H7 (cell line): Measurements from ENCODE around the gene ARMH3. TPM values are rescaled to one million over a fixed set of nuclear protein-coding genes. Genes with fewer than 3 reads are reported as not detected.

Source experiments
- DNase-seq: peaks from one replicate; pipeline ENCODE4 v3.0.0; 2012
- H3K27me3 ChIP-seq: 2 replicates; pipeline ENCODE4 v1.6.0; 2011; ENCODE audit warnings: mild to moderate bottlenecking, low read length; ENCODE audit not compliant: control insufficient read depth, insufficient read depth
- H3K36me3 ChIP-seq: replicated peaks from 2 replicates; pipeline ENCODE4 v1.5.1; 2011; ENCODE audit warnings: low read length; ENCODE audit not compliant: control insufficient read depth, insufficient read depth
- H3K4me3 ChIP-seq: 2 replicates; pipeline ENCODE4 v1.5.1; 2011; ENCODE audit warnings: low read depth, mild to moderate bottlenecking, control low read depth, low read length, moderate library complexity; ENCODE audit not compliant: insufficient read depth
- total RNA-seq: library from RNA; depleted of rRNA; stranded (reverse); fragments of >200 nt; shearing (Covaris generic); gene quantifications from 2 replicates; pipeline ENCODE4 v1.2.3, GENCODE V29; 2014; rRNA removed

The ARMH3 gene
- total RNA-seq, 1 experiment from 2014 or later = 4.4 TPM

GRCh38 chr10:101797403-101798059, 258.4 kb downstream of the ARMH3 start:
- no peak for DNase-seq
- no peak overlapping the region for H3K4me3 ChIP-seq
- H3K27me3 ChIP-seq = no peaks in the 10 kb centered on the region
- H3K36me3 ChIP-seq = peaks cover 39% of the 10 kb centered on the region

Other genes starting within 250 kb of the ARMH3 start
- 56.3 and 96.7 TPM in 2 replicates for gene OGA, start 237.7 kb downstream of the ARMH3 start, total RNA-seq
- 2.3 and 5.9 TPM in 2 replicates for gene KCNIP2, start 212.4 kb downstream of the ARMH3 start, total RNA-seq
- gene HPS6, start 9.2 kb upstream of the ARMH3 start, total RNA-seq = 28.6 and 31.1 TPM in 2 replicates
- gene LDB1, start 64.2 kb upstream of the ARMH3 start, total RNA-seq = 85.5 and 87.2 TPM in 2 replicates
- 40.0 and 44.3 TPM in 2 replicates for gene PPRC1, start 76.9 kb upstream of the ARMH3 start, total RNA-seq
- gene NOLC1, start 96.2 kb upstream of the ARMH3 start, total RNA-seq = 83.6 and 87.1 TPM in 2 replicates
- 0.14 TPM in 1 of 2 replicates, not detected in the other for gene ELOVL3, start 170.1 kb upstream of the ARMH3 start, total RNA-seq
- gene PITX3, start 185.3 kb upstream of the ARMH3 start, total RNA-seq = 0.17 TPM in 1 of 2 replicates, not detected in the other
- 25.1 and 29.9 TPM in 2 replicates for gene GBF1, start 189.4 kb upstream of the ARMH3 start, total RNA-seq